CD4-positive, alpha-beta memory T cell (primary cell): ENCODE data around the gene DZIP1. TPM values are rescaled to one million over a fixed set of nuclear protein-coding genes. Genes with fewer than 3 reads are reported as not detected.

ENCODE experiments used
- CTCF ChIA-PET: fragments of 350-600 bp; sonication (Branson Sonifier 250); formaldehyde crosslinking; loops from one replicate; lab custom pipeline; 2021; ENCODE audit warnings: inconsistent platforms; ENCODE audit not compliant: partially characterized antibody; lab: Charles Lee
- POLR2A ChIA-PET: fragments of 350-600 bp; sonication (Branson Sonifier 250); formaldehyde crosslinking; loops from one replicate; lab custom pipeline; 2021; ENCODE audit not compliant: partially characterized antibody; lab: Charles Lee
- DNase-seq, 5 donors: peaks; one replicate each; pipeline versions ENCODE4 v3.0.0 to v3.0.0-alpha.2; 2020 to 2022; ENCODE audit warnings: mixed read lengths in 1 of 5
- H3K27ac ChIP-seq: one replicate; pipeline ENCODE4 v1.7.0; 2013; ENCODE audit warnings: low read depth, low read length
- H3K27me3 ChIP-seq: 2 replicates; pipeline ENCODE4 v1.7.0; 2013; ENCODE audit warnings: mild to moderate bottlenecking, low read length, moderate library complexity; ENCODE audit not compliant: insufficient read depth
- H3K36me3 ChIP-seq: 2 replicates; pipeline ENCODE4 v1.7.0; 2013; ENCODE audit warnings: mild to moderate bottlenecking, low read length, moderate library complexity; ENCODE audit not compliant: insufficient read depth
- H3K4me1 ChIP-seq: 2 replicates; pipeline ENCODE4 v1.7.0; 2013; ENCODE audit warnings: mild to moderate bottlenecking, low read length, moderate library complexity; ENCODE audit not compliant: insufficient read depth
- H3K4me3 ChIP-seq, 2 donors: one replicate each; pipeline ENCODE4 v1.7.0; 2013; ENCODE audit warnings: low read length in 2 of 2, mild to moderate bottlenecking in 1 of 2
- H3K9me3 ChIP-seq, 2 donors: one replicate each; pipeline ENCODE4 v1.7.0; 2013; ENCODE audit warnings: low read length in 2 of 2, control low read depth in 1 of 2; ENCODE audit not compliant: control insufficient read depth in 1 of 2
- H3K27ac Mint-ChIP-seq, 7 donors: one replicate each; pipeline ENCODE4 v1.8.0; 2020 to 2021; ENCODE audit warnings: mixed read lengths in 7 of 7, mild to moderate bottlenecking in 6 of 7, inconsistent platforms in 3 of 7, moderate library complexity in 3 of 7
- H3K27me3 Mint-ChIP-seq, 2 donors: one replicate each; pipeline ENCODE4 v1.8.0; 2020 to 2021; ENCODE audit warnings: mixed read lengths in 2 of 2
- H3K36me3 Mint-ChIP-seq, 2 donors: one replicate each; pipeline ENCODE4 v1.8.0; 2020 to 2021; ENCODE audit warnings: mixed read lengths in 2 of 2, inconsistent platforms in 1 of 2, mild to moderate bottlenecking in 1 of 2
- H3K4me1 Mint-ChIP-seq, 4 donors: one replicate each; pipeline ENCODE4 v1.8.0; 2020 to 2021; ENCODE audit warnings: mixed read lengths in 4 of 4, mild to moderate bottlenecking in 1 of 4
- H3K4me3 Mint-ChIP-seq, 8 donors: one replicate each; pipeline ENCODE4 v1.8.0; 2020 to 2021; ENCODE audit warnings: mixed read lengths in 8 of 8, mild to moderate bottlenecking in 7 of 8, moderate library complexity in 6 of 8, inconsistent platforms in 3 of 8
- H3K9me3 Mint-ChIP-seq, 8 donors: one replicate each; pipeline ENCODE4 v1.8.0; 2020 to 2021; ENCODE audit warnings: mixed read lengths in 8 of 8, mild to moderate bottlenecking in 5 of 8, inconsistent platforms in 3 of 8, moderate library complexity in 1 of 8
- intact Hi-C: fragments of 100-400 bp; cut with micrococcal nuclease; formaldehyde crosslinking; loops from one replicate; pipeline ENCODE4 v1.15.1; 2023
- polyA plus RNA-seq, 2 donors: library from polyadenylated mRNA; unstranded; fragments of 300-500 nt; fragmentation: Illumina TruSeq; gene quantifications; one replicate each; pipeline ENCODE4 v1.2.3, GENCODE V29; 2021
- total RNA-seq, 2 experiments: library from RNA; stranded (reverse); gene quantifications; one replicate each; pipeline ENCODE4 v1.2.3, GENCODE V29; 2021

DZIP1 gene
- total and polyA plus RNA-seq, 4 experiments from 2014 or later, result not detected

DNA sequence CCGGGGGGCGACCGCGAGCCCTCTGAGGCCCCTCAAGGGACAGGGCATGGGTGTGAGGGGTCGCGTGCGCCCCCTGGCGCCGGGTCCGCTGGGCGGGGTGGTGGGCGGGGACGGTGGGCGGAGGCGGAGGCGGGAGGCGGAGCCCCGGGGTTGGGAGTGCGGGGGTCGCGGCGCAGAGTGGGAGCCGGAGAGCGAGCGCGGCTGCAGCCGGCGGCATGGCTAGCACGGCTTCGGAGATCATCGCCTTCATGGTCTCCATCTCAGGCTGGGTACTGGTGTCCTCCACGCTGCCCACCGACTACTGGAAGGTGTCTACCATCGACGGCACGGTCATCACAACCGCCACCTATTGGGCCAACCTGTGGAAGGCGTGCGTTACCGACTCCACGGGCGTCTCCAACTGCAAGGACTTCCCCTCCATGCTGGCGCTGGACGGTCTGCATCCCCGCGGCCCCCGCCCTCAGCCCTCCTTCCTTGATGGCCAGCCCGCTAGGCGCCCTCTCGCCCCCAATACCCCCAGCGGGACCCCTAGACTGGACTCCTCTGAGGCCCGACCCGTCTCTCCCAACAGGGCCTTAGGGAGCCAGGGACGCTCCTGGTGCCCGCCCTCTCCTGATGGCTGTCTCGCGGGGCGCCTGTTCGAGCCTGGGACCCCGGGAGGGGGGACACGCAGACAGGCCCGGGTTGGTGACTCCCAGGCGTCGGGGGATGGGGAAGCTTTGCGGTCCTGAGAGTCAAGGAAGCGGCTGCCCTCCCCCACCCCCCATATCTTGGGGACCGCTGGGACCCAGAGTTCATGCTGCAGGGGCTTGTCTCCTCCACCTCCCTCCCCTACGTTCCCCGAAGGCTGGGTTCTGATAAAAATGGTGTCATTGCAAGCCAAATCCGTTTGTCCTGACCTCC lies 91.7 kb downstream of the DZIP1 start, which contains the start of gene CLDN10:
CLDN10 (plus strand) TSS at position 182 of the 903 bp plus-strand sequence; CDS start at position 216, 34 bp downstream.
- no peaks in the 10 kb centered on the region for H3K36me3 Mint-ChIP-seq
- Histone ChIP-seq H3K4me3 (no peak within 1 kb of the TSS), H3K27me3 (peaks cover 24% of the 10 kb centered on the region), H3K4me1 (peaks cover 10% of the 10 kb centered on the region), H3K9me3 (no peaks in the 10 kb centered on the region), H3K27ac (no peak within 1 kb of the TSS), H3K36me3 (no peaks in the 10 kb centered on the region)
- H3K27ac Mint-ChIP-seq, result no peak within 1 kb of the TSS
- POLR2A ChIA-PET, result no interaction called here
- peak within 1 kb of the TSS in 6 of 8 donors; percentile 38 to 78 (median 56) for H3K4me3 Mint-ChIP-seq
- no peak for DNase-seq
- H3K4me1 Mint-ChIP-seq, result peaks cover 8 to 17% (median 12%) of the 10 kb centered on the region in 4 donors
- intact Hi-C loops, result no loop called here
- H3K9me3 Mint-ChIP-seq, result peaks cover 0 to 4% (median 0%) of the 10 kb centered on the region in 8 donors
- peaks cover 56 to 57% of the 10 kb centered on the region in 2 donors for H3K27me3 Mint-ChIP-seq
- CTCF ChIA-PET, result no interaction called here

DNA sequence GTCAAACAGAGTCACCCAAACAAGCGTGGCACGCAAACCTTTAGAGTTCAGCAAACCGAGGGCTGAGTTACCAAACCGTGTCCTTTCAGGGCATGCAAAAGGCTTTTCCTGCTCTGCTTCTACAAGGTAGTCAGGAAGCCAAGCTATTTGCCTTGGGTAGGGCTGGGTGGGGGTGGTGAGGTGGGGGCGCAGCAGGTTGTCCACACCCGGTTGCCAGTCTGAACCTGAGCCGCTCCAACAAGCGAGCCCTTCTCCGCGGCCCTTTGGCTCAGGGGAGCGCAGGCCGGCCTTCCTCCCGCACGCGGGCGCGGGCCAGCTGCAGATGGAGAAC lies 92.3 kb downstream of the DZIP1 start:
- Histone ChIP-seq H3K9me3 (no peaks in the 10 kb centered on the region), H3K27me3 (peaks cover 24% of the 10 kb centered on the region), H3K36me3 (no peaks in the 10 kb centered on the region), H3K27ac (no peak overlapping the region), H3K4me3 (no peak overlapping the region), H3K4me1 (peaks cover 10% of the 10 kb centered on the region)
- Mint-ChIP-seq H3K9me3 (peaks cover 0 to 4% (median 0%) of the 10 kb centered on the region in 8 donors), H3K27me3 (peaks cover 51 to 54% of the 10 kb centered on the region in 2 donors), H3K4me3 (peak overlapping the region in 1 of 8 donors; percentile 38), H3K36me3 (no peaks in the 10 kb centered on the region), H3K4me1 (peaks cover 8 to 17% (median 12%) of the 10 kb centered on the region in 4 donors), H3K27ac (no peak overlapping the region)
- ChIA-PET CTCF (no interaction called here), POLR2A (no interaction called here)
- intact Hi-C loops, result no loop called here
- DNase-seq, result no peak

DNA sequence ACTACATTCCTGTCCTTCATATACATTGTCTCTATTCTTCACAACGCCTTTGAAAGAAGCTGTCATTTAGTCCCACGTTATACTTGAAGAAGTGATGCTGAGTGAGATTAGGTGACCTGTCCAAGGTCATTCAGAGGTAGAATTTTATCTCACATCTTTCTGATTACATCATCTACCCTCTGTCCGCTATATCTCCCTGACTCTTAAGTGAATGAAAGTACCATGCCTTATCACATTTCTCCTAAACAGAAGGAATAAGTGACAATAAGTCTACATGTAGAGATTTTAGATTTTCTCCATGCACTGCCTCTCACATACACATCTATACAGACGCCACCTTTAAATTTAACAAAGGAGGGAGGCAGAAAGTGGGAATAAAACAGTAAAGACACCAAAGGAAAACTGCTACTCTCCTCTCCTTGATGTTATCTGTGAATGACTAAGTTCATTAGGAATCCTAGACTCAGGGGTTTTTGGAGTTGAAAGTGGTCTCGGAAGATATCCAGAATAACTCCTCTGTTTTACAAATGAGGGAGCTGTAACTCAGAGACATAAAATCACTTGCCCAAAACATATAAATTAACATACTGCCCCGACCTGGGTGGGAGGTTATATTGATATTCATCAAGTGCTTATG lies 96.9 kb downstream of the DZIP1 start:
- Histone ChIP-seq H3K4me3 (no peak overlapping the region), H3K27me3 (peaks cover 7% of the 10 kb centered on the region), H3K9me3 (no peaks in the 10 kb centered on the region), H3K4me1 (no peaks in the 10 kb centered on the region), H3K27ac (no peak overlapping the region), H3K36me3 (no peaks in the 10 kb centered on the region)
- Mint-ChIP-seq H3K36me3 (no peaks in the 10 kb centered on the region), H3K27ac (no peak overlapping the region), H3K9me3 (peaks cover 0 to 4% (median 0%) of the 10 kb centered on the region in 8 donors), H3K27me3 (peaks cover 28 to 35% of the 10 kb centered on the region in 2 donors), H3K4me1 (peaks cover 0 to 4% (median 0%) of the 10 kb centered on the region in 4 donors), H3K4me3 (no peak overlapping the region)
- intact Hi-C loops, result no loop called here
- ChIA-PET CTCF (no interaction called here), POLR2A (no interaction called here)
- DNase-seq, result no peak

DNA sequence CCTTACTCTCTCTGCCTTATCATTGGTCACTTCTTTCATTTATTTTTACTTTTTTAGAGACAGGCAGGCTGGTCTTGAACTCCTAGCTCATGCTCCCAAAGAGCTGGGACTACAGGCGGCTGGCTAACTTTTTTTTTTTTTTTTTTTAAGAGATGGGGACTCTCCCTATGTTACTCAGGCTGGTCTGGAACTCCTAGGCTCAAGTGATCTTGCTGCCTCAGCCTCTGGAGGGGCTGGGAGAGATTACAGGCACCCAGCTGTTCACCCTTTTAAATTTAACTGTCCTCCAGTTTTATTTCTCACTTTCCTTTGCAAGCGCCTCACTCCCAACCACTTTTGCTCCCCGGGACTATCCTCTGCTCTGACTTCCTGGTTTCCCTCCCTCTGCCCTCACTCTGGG lies 97.6 kb downstream of the DZIP1 start:
- CTCF ChIA-PET, result interaction anchor here (0.7 kb wide), 1 partner anchor 879 kb away, joined by 4 read pairs; no protein-coding TSS in a partner anchor
- H3K27me3 Mint-ChIP-seq, result peaks cover 27 to 37% of the 10 kb centered on the region in 2 donors
- DNase-seq, result no peak
- H3K9me3 Mint-ChIP-seq, result peaks cover 0 to 4% (median 0%) of the 10 kb centered on the region in 8 donors
- Histone ChIP-seq H3K27ac (no peak overlapping the region), H3K9me3 (no peaks in the 10 kb centered on the region), H3K36me3 (no peaks in the 10 kb centered on the region), H3K4me3 (no peak overlapping the region), H3K4me1 (no peaks in the 10 kb centered on the region), H3K27me3 (peaks cover 10% of the 10 kb centered on the region)
- no peak overlapping the region for H3K27ac Mint-ChIP-seq
- intact Hi-C loops, result no loop called here
- no peak overlapping the region for H3K4me3 Mint-ChIP-seq
- no peaks in the 10 kb centered on the region for H3K36me3 Mint-ChIP-seq
- peaks cover 0 to 4% (median 0%) of the 10 kb centered on the region in 4 donors for H3K4me1 Mint-ChIP-seq
- POLR2A ChIA-PET, result no interaction called here

DNA sequence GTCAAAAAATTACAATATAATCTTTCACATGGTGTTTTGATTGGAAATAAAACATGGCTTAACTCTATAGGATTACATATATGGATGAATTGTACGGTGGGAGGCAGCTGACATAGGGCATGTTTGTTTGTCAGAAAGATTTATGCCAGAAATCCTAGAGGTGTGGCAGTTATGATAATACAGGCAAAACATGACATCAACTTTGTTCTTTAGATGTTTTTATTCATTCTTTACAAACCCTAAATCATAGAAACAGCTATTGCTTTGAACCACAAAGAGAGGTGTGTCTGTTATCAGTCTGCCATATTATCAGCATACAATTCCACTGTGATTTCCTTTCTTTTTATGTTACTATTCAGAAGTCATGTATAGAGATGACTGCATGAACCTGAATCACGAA lies 100.2 kb downstream of the DZIP1 start:
- Mint-ChIP-seq H3K9me3 (no peaks in the 10 kb centered on the region), H3K4me3 (no peak overlapping the region), H3K36me3 (no peaks in the 10 kb centered on the region), H3K27ac (no peak overlapping the region), H3K4me1 (no peaks in the 10 kb centered on the region), H3K27me3 (peaks cover 13 to 31% of the 10 kb centered on the region in 2 donors)
- no peak overlapping the region for H3K27ac ChIP-seq
- intact Hi-C loops, result no loop called here
- no peak for DNase-seq
- no peaks in the 10 kb centered on the region for H3K36me3 ChIP-seq
- H3K4me1 ChIP-seq, result no peaks in the 10 kb centered on the region
- ChIA-PET POLR2A (no interaction called here), CTCF (no interaction called here)
- peaks cover 10% of the 10 kb centered on the region for H3K27me3 ChIP-seq
- H3K9me3 ChIP-seq, result no peaks in the 10 kb centered on the region
- no peak overlapping the region for H3K4me3 ChIP-seq

DNA sequence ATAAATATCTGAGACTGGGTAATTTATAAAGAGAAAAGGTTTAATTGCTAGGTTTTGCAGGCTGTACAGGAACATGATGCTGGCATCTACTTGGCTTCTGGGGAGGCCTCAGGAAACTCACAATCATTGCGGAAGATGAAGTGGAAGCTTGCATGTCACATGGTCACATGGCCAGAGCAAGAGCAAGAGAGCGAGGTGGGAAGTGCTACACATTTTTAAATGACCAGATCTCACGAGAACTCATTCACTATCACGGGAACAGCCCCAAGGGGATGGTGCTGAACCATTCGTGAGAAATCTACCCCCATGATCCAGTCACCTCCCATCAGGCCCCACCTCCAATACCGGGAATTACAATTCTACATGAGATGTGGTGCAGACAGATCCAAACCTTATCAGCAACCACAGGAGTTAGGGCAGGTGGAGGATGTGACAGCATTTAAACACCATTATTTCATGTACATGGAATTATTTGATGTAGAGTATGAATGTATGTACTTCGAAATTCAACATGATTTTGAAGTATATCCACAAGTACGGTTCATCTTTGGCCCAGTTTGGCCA lies 102.5 kb downstream of the DZIP1 start:
- no peak overlapping the region for H3K27ac Mint-ChIP-seq
- intact Hi-C loops, result no loop called here
- no peaks in the 10 kb centered on the region for H3K36me3 Mint-ChIP-seq
- no peak overlapping the region for H3K4me3 ChIP-seq
- H3K4me1 ChIP-seq, result no peaks in the 10 kb centered on the region
- CTCF ChIA-PET, result interaction anchor here (1.3 kb wide), 1 partner anchor 292 kb away, joined by 3 read pairs; no protein-coding TSS in a partner anchor
- H3K4me3 Mint-ChIP-seq, result no peak overlapping the region
- H3K9me3 ChIP-seq, result no peaks in the 10 kb centered on the region
- H3K27me3 ChIP-seq, result peaks cover 2% of the 10 kb centered on the region
- no peak for DNase-seq
- no peaks in the 10 kb centered on the region for H3K36me3 ChIP-seq
- H3K4me1 Mint-ChIP-seq, result no peaks in the 10 kb centered on the region
- no peaks in the 10 kb centered on the region for H3K9me3 Mint-ChIP-seq
- POLR2A ChIA-PET, result no interaction called here
- no peak overlapping the region for H3K27ac ChIP-seq
- peaks cover 14 to 26% of the 10 kb centered on the region in 2 donors for H3K27me3 Mint-ChIP-seq

DNA sequence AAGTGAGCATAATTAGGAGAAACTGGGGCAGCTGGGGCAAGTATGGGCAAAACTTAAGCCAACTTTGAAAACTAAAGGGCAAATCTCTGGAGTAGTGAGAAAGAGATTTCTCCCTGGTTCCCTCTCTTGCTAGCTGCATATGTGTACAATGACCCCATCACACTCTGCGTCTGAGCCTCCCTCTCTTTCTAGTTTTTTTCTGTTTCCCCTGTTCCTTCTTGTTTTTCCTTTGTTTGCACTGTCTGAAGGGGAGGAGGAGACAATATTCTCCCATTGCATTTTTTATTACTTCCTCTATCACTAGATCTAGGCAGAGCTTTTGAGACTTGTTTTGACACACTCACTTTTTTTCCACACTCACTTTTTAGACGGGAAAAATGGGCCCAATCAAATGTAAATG lies 103.2 kb downstream of the DZIP1 start:
- ChIA-PET CTCF (interaction anchor here (1.3 kb wide), 1 partner anchor 293 kb away, joined by 3 read pairs; no protein-coding TSS in a partner anchor), POLR2A (no interaction called here)
- H3K27ac Mint-ChIP-seq, result no peak overlapping the region
- DNase-seq, result no peak
- Histone ChIP-seq H3K27me3 (peaks cover 2% of the 10 kb centered on the region), H3K4me3 (no peak overlapping the region), H3K27ac (no peak overlapping the region), H3K36me3 (no peaks in the 10 kb centered on the region), H3K9me3 (no peaks in the 10 kb centered on the region), H3K4me1 (no peaks in the 10 kb centered on the region)
- H3K4me1 Mint-ChIP-seq, result peaks cover 0 to 1% (median 0%) of the 10 kb centered on the region in 4 donors
- no peak overlapping the region for H3K4me3 Mint-ChIP-seq
- no peaks in the 10 kb centered on the region for H3K9me3 Mint-ChIP-seq
- intact Hi-C loops, result no loop called here
- no peaks in the 10 kb centered on the region for H3K36me3 Mint-ChIP-seq
- H3K27me3 Mint-ChIP-seq, result peaks cover 16 to 29% of the 10 kb centered on the region in 2 donors
